ENCODE measurements around the gene VSIR.

DNA sequence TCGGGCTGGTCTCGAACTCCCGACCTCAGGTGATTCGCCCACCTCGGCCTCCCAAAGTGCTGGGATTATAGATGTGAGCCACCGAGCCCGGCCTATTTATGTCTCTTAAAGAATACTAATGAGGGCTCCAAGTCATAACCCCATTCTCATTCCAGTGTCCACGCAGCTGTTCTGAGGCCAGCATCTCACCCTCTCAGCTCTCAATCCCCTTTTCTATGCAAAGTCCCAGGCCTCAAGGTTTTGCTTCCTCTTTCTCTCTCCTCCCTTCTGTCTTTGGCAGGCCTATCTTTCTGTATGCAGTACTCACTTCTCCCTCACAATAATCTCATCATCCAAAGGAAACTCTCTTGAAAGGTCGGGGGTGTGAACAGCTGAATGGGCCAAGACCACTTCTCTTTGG, 28.0 kb upstream of the VSIR start:
- TF ChIP-seq SUZ12 (IDR thresholded peaks at IDR 0.05; ENCODE audit: extremely low read depth, insufficient read depth, insufficient read length) (no peak), YY1 (IDR thresholded peaks at IDR 0.05; ENCODE audit: insufficient read depth, insufficient read length) (no peak), ZNF274 (IDR thresholded peaks at IDR 0.05; ENCODE audit: low read depth, low read length) (no peak)
